Activated T-helper 1 cell treated with Interleukin-2 at 50 U/mL for 16 hours (primary cell): Measurements from ENCODE around the gene VENTX.

Source experiments
- DNase-seq: peaks from one replicate; pipeline ENCODE4 v3.0.0-alpha.2; 2020; ENCODE audit warnings: low read depth

The VENTX gene, protein sequence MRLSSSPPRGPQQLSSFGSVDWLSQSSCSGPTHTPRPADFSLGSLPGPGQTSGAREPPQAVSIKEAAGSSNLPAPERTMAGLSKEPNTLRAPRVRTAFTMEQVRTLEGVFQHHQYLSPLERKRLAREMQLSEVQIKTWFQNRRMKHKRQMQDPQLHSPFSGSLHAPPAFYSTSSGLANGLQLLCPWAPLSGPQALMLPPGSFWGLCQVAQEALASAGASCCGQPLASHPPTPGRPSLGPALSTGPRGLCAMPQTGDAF

DNA sequence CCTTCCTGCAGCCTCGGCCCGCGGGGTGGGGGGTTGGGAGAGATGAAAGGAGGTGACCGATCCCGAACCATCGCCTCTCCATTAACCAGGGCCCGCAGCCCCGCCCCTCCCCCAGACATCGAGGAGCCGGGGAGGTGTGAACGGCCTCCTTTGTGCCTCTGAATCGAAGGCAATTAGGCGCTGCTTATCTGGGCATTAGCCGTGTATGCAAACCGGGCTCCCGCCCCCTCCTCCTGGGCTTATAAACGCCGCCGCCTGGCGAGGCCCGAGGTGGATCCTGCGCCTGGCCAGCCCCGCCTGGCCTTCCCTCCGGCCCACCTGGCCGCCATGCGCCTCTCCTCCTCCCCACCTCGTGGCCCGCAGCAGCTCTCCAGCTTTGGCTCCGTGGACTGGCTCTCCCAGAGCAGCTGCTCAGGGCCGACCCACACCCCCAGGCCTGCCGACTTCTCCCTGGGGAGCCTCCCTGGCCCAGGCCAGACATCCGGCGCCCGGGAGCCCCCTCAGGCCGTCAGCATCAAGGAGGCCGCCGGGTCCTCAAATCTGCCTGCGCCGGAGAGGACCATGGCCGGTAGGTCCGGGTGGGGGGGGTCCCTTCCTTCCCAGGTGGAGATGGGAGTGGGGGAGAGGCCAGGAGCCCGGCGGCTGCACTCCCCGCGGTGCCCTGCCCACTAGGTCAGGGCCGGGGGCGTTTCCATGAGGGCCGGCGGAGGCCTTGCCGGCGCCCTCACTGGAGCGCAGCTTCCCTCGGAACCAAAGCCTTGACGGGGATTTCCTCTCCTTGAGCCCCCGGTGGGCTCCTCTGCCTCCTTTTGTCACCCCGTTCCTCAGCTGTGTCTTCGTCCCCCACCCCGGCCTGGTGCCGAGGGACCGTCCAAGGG lies at the start of gene VENTX:
Gene VENTX, plus strand, starts transcription at position 268 of the 878 bp plus-strand sequence. Its CDS starts 60 bp downstream, at position 328.
- no peak for DNase-seq

DNA sequence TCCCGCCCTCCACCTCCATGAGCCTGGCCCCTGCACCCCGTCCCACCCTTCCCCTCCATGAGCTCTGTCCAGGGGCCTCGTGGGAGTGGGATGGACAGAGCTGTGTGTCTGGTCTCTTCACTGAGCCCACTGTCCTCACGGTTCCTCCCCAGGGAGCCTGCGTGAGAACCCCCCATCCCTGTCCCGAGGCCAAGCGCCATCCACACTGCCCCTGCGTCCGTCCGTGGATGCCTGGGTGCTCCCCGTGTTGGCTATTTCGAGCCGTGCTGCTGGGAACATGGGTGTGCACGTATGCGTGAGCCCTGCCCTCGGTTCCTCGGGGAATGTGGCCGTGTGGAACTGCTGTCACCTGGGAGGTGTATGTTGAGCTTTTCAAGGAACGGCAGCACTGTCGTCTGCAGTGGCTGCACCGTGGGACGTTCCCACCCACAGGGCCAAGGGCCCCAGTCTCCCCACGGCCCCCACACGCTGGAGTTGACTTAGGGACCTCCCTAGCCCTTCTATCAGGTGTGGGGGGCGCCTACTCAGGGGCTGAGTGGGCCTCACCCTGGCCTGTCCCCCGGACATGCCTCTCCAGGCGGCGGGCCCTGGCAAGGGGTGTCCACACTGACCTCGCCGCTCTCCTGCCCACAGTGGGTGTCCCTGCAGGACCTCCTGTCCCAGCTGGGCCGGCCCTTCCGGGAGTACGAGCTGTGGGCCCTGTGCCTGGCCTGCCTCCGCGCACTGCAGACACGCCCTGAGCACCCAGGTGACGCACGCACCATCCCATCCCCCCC lies 49.6 kb upstream of the VENTX start:
- DNase-seq, result no peak

DNA sequence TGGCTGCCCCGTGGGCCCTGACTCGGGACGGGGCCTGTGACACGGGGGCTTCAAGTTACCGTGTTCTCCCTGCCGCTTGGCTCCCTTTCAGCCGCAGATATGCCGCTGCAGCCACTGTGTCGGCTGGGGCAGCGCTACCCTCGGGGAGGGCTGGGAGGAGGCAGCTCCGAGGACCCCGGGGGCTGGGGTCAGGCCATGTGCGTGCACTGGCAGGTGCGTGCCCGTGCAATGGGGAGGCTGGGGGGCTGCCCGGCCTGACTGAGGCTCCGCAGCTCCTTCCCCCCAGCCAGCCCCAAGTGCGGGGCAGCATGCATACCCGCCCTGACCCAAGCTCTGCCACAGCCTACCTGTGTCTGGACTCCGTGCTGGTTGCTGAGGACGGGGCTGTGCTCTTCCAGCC lies 48.4 kb upstream of the VENTX start:
- no peak for DNase-seq

DNA sequence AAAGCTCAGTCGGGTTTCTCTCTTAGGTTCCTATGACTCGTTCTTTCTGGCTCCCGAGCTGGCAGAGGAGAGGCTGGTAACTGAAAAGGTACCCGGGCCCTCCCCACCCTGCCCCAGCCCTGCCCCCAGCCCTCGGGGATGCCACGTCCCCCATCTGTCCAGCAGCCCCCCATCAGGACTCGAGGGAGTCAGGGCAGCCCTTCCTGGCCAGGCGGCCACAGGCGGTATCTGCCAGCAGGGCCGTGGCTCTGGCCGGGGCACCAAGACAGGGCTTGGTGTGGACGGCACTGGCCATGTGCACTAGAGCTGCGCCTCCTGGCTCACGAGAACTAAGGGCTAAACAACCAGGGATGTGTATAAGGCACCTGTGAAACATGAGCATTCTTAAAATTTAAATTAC lies 47.9 kb upstream of the VENTX start:
- no peak for DNase-seq

DNA sequence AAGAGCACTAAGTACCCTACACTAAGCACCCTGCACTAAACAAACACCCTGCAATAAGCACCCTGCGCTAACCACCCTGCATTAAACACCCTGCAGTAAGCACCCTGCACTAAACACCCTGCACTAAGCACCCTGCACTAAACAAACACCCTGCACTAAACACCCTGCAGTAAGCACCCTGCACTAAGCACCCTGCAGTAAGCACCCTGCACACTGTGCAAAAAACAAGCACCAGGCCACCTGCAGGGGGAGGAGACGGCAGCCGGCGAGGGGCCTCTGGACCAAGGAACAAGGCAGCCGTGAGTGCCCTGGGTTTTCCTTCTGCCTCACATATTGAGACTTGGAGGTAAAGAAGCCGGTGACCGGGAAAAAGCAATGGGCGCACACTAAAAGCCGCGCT lies 47.4 kb upstream of the VENTX start:
- no peak for DNase-seq

DNA sequence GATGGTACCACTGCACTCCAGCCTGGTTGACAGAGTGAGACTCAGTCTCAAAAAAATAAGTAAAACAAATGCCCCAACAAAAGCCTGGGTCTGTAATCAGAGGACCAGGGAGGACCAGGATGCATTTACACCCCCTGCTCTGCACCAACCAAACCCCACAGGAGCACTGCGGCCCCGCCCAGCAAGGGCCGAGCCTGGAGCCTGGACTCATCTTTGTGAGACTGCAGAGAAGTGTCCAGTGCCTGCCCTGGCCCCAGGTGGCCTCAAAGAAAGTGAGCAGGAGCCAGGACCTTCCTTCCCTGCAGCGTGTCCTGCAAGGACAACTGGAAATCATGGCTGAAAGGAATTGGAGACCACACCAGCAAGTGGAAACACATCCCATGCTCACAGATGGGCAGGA lies 46.0 kb upstream of the VENTX start:
- no peak for DNase-seq

DNA sequence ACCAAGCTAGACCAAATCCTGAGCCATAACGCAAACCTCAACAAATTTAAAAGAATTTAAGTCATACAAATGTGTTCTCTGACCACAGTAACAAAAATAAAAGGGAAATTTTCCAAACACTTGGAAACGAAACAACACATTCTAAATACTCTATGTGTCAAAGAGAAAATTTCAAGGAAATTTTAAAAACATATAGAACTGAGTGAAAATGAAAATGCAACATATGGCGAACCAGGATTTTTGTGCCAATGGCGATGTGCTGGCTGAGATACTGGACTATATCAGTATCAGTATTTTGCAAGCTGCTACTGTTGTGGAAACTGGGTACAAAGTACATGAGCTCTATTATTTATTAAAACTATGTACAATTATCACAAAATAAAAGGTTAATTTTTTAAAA lies 43.5 kb upstream of the VENTX start:
- DNase-seq, result no peak

DNA sequence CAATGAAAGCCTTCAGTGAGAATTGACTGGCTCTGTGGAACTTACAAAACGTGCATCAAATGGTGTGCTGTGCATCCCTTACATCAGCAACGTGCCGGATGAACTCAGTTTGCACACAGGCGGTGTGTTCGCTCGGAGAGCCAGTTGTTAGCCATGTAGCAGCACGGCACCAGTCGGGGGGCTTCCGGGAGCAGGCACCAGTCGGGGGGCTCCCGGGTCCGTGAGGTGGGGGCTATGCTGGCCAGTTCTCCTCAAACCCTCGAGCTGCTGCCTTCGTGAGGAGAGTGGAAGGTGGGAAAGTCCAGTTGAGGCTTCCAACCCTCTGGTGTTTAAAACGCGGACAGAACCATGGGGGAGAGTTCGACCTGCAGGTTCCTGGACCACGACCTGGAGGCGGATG lies 42.6 kb upstream of the VENTX start:
- no peak for DNase-seq

DNA sequence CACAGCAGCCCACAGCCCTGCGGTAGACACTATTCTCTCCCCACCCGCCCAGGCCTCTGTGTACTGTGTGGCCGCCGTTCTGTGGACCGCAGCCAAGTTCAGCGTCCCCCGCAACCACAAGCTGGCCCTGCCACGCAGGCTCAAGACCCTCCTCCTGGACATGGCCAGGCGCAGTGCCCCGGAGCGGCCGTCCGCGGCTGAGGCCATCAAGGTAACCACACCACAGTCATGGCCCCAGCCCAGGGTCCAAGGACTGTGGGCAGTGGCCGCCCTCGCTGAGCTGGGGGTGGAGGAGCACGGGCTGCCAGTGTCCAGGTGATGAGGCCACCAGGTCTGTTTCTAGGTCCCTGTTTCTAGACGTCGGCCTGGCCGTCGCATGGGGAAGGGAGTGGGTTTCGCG lies 42.0 kb upstream of the VENTX start:
- no peak for DNase-seq

DNA sequence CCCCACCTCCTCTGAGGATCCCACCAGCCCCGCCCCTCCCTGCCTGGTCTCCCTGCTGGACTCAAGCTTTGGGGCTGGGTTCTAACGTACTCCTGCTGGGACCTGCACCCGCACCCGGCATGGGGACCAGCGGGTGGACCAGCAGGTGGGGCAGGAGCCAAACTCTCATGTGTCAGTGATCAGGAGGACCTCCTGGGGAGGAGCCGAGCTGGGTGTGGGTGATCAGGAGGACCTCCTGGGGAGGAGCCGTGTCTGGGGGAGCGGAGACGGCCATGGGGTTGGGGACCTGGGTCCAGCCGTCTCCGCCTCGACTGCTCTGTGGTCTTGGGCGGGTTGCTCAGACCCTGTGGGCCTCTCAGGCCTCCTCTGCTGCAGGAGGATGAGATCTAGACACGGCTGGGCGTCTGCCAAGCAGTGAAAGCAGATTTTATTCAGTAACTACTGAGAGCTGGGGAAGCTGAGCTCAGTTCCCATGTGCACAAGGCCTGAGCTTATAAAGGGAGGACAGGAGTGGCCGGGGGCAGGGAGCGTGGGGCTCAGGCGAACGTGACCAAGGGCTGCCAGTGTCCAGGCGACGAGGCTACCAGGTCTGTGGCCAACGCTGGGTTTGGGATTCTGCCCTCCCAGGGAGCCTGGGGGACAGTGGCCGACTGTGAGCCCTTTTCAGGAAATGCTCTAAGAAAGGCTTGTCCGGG lies 41.3 kb upstream of the VENTX start:
- no peak for DNase-seq

DNA sequence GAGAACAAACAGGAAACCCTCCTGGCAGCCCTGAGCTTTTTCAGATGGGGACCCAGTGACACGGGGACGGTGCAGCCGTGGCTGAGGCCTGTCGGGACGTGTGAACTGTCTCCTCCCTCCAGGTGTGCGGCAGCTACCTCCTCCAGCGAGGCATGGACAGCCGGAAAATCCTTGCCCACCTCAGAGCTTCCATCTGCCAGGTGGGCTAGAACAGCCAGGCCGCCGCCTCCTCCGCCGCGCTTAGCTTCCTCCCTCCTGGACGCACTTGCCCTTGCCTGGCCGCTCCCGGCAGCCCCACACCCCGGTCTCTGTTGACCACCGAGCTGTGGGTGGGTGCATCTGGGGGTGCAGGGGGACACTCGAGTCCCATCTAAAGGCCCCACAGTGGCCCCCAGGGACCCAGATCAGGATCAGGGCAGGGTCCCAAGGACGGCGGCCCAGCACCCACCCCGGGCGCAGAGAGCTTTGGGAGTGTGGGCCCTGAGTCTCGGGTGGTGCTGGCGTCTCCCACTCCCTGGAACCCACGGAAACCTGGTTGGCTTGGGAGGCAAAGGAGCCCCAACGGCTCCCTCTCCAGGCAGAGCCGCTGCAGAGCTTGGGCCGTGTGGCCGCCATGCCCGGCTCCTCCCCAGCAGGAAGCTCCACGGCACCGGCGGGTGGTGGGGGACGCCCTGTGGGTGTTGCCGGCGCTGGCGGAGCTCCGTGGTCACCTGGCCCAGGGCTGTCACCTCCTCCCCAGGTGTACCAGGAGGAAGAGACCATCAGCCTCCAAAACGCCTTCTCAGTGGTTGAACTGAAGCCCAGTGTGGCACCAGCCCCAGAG lies 40.5 kb upstream of the VENTX start:
- no peak for DNase-seq

DNA sequence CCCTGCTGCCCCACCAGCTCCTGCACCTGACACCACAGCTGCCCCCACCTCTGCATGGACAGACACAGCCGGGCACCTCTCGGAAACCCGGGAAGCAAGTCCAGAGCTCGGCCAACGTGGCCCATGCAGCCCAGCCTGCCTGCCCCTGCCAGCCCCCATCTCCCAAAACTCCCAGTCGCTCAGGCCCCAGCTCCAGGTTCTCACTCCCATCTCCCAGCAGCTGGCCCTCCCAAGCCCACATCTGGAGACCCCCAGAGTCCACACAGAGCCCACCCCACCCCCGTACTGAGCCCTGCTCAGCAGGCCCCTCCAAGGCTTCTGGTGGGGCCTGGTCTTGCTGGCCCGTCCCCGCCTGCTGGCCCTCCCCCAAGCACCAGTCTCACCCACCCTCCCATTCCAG lies 39.9 kb upstream of the VENTX start:
- DNase-seq, result no peak

DNA sequence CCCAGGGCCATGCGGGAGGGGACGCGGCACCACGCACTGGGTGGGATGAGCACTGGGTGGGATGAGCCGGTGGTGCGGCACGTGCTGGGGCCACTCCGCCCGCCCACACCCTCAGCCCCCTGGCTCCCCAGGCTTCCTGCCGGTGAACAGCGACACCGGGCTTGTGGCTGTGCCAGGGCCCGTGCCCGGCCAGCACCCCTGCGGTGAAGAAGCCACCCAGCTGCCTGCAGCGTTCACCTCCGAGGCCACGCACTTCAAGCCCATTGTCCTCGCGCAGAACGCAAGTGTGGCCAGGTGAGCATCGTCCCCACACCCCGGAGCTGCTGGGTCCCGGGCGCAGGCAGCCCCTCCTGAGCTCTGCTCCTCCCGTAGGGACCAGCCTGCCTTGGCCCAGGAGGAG lies 39.4 kb upstream of the VENTX start:
- no peak for DNase-seq

DNA sequence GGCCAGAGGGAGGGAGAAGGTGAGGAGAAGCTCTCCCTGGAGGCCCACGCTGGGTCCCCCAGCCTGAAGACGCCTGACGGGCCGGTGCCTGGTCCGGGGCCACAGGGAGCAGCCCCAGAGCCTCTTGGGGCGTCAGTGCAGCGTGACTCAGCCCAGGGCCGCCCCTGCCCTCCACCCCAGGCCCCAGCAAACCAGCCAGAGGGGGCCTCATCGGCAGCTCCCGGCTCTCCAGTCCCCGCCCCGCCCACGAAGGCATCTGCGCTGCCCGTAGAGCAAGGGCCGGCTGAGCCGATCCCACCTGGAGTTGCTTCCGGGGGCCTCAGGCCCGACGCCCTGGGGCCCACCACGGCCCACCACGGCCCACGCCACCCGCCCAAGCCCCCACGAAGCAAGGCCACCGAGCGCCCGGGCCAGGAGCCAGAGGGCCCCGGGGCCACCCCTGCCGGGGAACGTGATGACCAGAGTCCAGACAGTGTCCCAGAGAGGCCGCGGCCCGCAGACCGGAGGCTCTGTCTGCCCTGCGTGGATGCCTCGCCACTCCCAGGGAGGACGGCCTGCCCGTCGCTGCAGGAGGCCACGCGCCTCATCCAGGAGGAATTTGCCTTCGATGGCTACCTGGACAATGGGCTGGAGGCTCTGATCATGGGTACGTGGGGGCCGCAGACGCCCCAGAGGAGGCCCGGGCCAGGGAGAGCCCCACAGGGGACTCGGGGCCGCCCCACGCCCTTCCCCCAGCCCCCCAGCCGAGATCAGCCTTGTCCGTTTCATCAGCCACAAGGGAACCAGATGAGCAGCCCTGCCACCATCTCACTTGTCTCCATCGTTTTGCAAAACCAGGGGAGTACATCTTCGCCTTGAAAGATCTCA lies 38.8 kb upstream of the VENTX start:
- DNase-seq, result no peak

DNA sequence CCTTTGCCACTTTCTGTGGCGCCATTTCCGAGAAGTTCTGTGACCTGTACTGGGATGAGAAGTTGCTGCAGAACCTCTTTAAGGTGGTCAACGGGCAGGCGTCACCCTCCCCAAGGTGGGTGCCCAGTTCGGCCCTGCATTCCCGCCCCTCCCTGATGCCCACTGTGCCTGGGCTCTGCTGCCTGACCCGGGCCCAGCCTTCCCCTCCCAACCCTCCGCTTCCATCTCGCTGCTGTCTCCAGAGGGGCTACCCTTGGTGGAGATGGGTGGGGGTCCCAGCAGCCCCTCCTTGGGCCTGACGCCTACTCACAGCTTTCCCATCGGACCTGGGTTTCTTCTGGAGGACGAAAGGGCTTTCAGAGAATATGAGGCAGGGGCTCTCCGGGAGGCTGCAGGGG lies 38.2 kb upstream of the VENTX start:
- DNase-seq, result no peak

DNA sequence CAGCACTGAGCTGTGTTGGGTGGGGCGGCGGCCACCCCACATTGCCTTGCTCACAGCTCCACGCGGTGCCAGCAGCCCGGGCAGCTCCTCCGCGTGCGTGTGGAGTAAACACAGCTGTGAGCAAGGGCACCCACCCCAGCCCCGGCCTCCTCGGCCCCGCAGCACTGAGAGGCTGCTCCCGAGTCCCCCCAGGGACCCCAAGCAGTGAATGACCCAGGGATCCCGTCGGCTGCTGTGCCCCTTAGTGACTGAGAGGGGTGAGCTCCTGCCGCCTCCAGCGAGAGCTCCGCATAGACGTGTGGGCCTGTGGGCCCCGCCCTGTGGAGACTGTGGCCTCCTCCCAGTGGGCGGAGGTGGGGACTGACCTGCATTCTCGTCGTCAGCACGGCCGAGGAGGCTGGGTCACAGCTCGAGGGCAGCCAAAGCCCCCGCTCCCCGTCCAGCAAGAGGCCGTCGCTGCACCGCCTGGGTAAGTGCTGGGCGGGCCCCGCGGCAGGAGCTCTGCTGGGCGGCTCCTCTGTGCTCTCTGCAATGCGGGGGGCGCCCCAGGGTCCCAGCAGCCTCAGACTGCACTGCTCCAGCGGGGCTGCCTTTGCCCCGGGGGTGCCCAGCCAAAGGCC lies 37.6 kb upstream of the VENTX start:
- DNase-seq, result no peak

DNA sequence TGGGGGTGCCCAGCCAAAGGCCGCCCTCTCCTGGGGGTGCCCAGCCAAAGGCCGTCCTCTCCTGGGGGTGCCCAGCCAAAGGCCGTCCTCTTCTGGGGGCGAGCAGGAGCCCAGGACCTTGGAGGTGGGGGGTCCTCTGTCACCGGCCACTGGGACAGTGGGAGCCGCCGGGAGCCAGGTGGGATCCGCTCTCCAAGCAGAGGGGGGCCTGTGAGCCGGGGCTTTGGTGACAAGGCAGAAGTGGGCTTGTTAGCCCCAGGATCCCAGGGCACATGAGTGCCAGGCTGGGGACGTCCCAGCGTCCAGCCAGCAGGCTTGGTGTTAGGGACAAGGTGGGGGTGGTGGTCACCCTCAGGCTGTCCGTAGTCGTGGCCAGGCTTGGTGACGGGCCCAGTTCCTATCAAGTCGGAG lies 37.0 kb upstream of the VENTX start:
- no peak for DNase-seq

DNA sequence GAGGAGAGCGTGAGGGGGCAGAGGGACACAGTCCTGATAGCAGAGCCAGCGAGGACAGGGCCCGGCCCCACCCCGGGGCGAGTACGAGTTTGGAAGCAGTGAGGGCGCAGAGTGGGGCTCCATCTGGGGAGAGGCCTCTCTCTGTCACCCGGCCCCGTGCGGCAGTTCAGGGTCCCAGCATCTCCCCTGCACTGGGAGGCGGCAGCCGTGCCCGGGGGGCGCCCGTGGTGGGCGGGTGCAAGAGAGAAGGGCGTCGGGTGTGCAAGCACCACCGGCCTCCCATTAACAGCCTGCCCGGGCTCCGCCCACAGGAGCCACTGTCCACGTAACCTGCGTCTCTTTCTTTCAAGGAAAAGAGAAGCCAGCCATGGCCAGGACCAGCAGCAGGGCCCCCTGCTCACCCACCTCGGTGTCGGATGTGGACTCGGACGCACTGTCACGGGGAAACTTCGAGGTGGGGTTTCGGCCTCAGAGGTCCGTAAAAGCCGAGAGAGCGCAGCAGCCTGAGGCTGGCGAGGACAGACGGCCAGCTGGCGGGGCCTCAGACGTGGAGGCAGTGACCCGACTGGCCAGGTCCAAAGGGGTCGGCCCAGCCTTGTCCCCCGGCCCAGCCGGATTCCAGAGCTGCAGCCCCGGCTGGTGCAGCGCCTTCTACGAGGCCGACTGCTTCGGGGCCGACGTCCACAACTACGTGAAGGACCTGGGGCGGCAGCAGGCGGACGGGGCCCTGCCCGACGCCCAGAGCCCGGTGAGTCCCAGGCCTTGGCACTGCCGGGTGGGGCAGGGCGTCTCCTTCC lies 36.3 kb upstream of the VENTX start:
- DNase-seq, result no peak
